ENCODE data around the gene CBX8.

Gene CBX8

GRCh38 chr17:79829457-79829856 is 32.6 kb upstream of the CBX8 start:
- no peak for DNase-seq (ENCODE audit: extremely low read depth, low read depth)
- H3K4me3 ChIP-seq (replicated peaks; ENCODE audit: low read depth, low read length), result no peak overlapping the region
- no peak for TF ChIP-seq CTCF (IDR thresholded peaks at IDR 0.05; ENCODE audit: low read depth, low read length, missing control alignments)

GRCh38 chr17:79829004-79829403 is 32.1 kb upstream of the CBX8 start:
- no peak for DNase-seq (ENCODE audit: extremely low read depth, low read depth)
- H3K4me3 ChIP-seq (replicated peaks; ENCODE audit: low read depth, low read length), result no peak overlapping the region
- no peak for TF ChIP-seq CTCF (IDR thresholded peaks at IDR 0.05; ENCODE audit: low read depth, low read length, missing control alignments)

- H3K4me3 ChIP-seq (replicated peaks; ENCODE audit: low read depth, low read length), result no peak overlapping the region
- no peak for DNase-seq (ENCODE audit: extremely low read depth, low read depth)
- no peak for TF ChIP-seq CTCF (IDR thresholded peaks at IDR 0.05; ENCODE audit: low read depth, low read length, missing control alignments)
These were observed 30.1 kb upstream of the CBX8 start for GRCh38 chr17:79826841-79827578.

GRCh38 chr17:79826204-79826680 is 29.4 kb upstream of the CBX8 start:
- no peak for DNase-seq (ENCODE audit: extremely low read depth, low read depth)
- no peak for TF ChIP-seq CTCF (IDR thresholded peaks at IDR 0.05; ENCODE audit: low read depth, low read length, missing control alignments)
- no peak overlapping the region for H3K4me3 ChIP-seq (replicated peaks; ENCODE audit: low read depth, low read length)

- no peak for TF ChIP-seq CTCF (IDR thresholded peaks at IDR 0.05; ENCODE audit: low read depth, low read length, missing control alignments)
- H3K4me3 ChIP-seq (replicated peaks; ENCODE audit: low read depth, low read length), result no peak overlapping the region
These were observed 28.7 kb upstream of the CBX8 start for GRCh38 chr17:79825580-79825921.

GRCh38 chr17:79824893-79825579 is 28.2 kb upstream of the CBX8 start:
- no peak for DNase-seq (ENCODE audit: extremely low read depth, low read depth)
- H3K4me3 ChIP-seq (replicated peaks; ENCODE audit: low read depth, low read length), result no peak overlapping the region
- TF ChIP-seq CTCF (IDR thresholded peaks at IDR 0.05; ENCODE audit: low read depth, low read length, missing control alignments), result no peak

More at GRCh38 chr17:79825580-79825921, 28.7 kb upstream of the CBX8 start:
- no peak for DNase-seq (ENCODE audit: extremely low read depth, low read depth)

All from HFF-Myc (cell line).